Fibroblast of lung (primary cell): ENCODE measurements around the gene TRAF3.

Source experiments
- CTCF ChIP-seq, 2 donors: IDR thresholded peaks in 1 of 2; conservative IDR thresholded peaks in 1 of 2; 1 replicate in 1 of 2; 2 replicates in 1 of 2; pipeline ENCODE4 v1.5.1; 2011 to 2012; ENCODE audit warnings: low read length in 2 of 2, control low read depth in 1 of 2, inconsistent platforms in 1 of 2, low read depth in 1 of 2, mild to moderate bottlenecking in 1 of 2
- EZH2 ChIP-seq: IDR thresholded peaks from 2 replicates; pipeline ENCODE4 v1.5.1; 2012; ENCODE audit warnings: low read length, control low read depth, mild to moderate bottlenecking; ENCODE audit errors: missing control alignments

- TF ChIP-seq CTCF (conservative IDR thresholded peaks at IDR 0.05 in 1 of 2, IDR thresholded peaks at IDR 0.05 in 1 of 2; ENCODE audit: low read depth in 1 of 2, low read length in 2 of 2), result peak in 1 of 2 donors; percentile 34
- TF ChIP-seq EZH2, result no peak
Observed at GRCh38 chr14:102795060-102795925, 18.0 kb downstream of the TRAF3 start.
